Activated effector memory CD4-positive, alpha-beta T cell treated with Interleukin-2 at 50 U/mL for 16 hours (primary cell): Measurements from ENCODE around the gene TLCD2.
"Not testable (repeated sequence)": the region's sequence is repeated elsewhere in the genome, so short reads cannot be mapped to it uniquely, and the experiment has no call there.

Experiments
- DNase-seq: peaks from one replicate; pipeline ENCODE4 v3.0.0-alpha.2; 2020

TLCD2 gene

GRCh38 chr17:1716076-1716911 is 6.1 kb upstream of the TLCD2 start:
- DNase-seq, result peak; percentile 100

GRCh38 chr17:1715803-1716075 is 5.6 kb upstream of the TLCD2 start:
- DNase-seq, result no peak

GRCh38 chr17:1714980-1715802 is 5.0 kb upstream of the TLCD2 start:
- DNase-seq, result peak; percentile 45

- DNase-seq, result no peak
These were observed 4.3 kb upstream of the TLCD2 start for GRCh38 chr17:1714427-1714979.

- no peak for DNase-seq
These were observed 3.8 kb upstream of the TLCD2 start for GRCh38 chr17:1713878-1714426.

- no peak for DNase-seq
These were observed 3.1 kb upstream of the TLCD2 start for GRCh38 chr17:1713160-1713877.

GRCh38 chr17:1712271-1712670 is 2.1 kb upstream of the TLCD2 start:
- DNase-seq, result no peak

- DNase-seq, result no peak
These were observed 1.6 kb upstream of the TLCD2 start for GRCh38 chr17:1711804-1712203.

GRCh38 chr17:1710807-1711553 is 803 bp upstream of the TLCD2 start:
- no peak for DNase-seq

GRCh38 chr17:1709403-1709951 is 700 bp downstream of the TLCD2 start:
- no peak for DNase-seq

- not testable (repeated sequence) for DNase-seq
These were observed 1.3 kb downstream of the TLCD2 start for GRCh38 chr17:1708791-1709346.

- DNase-seq, result no peak
These were observed 3.1 kb downstream of the TLCD2 start for GRCh38 chr17:1707107-1707506.

- no peak for DNase-seq
These were observed 5.2 kb downstream of the TLCD2 start for GRCh38 chr17:1705004-1705403.

- no peak for DNase-seq
These were observed 7.1 kb downstream of the TLCD2 start for GRCh38 chr17:1703063-1703462.

- not testable (repeated sequence) for DNase-seq
These were observed 10.3 kb downstream of the TLCD2 start for GRCh38 chr17:1699891-1700290.

- DNase-seq, result no peak
These were observed 12.5 kb downstream of the TLCD2 start for GRCh38 chr17:1697681-1698080.

GRCh38 chr17:1695365-1695764 is 14.8 kb downstream of the TLCD2 start:
- no peak for DNase-seq

- no peak for DNase-seq
These were observed 16.8 kb downstream of the TLCD2 start for GRCh38 chr17:1693339-1693738.

- DNase-seq, result no peak
These were observed 19.5 kb downstream of the TLCD2 start for GRCh38 chr17:1690544-1691221.

GRCh38 chr17:1688405-1688804 is 21.8 kb downstream of the TLCD2 start:
- DNase-seq, result not testable (repeated sequence)

GRCh38 chr17:1686086-1686485 is 24.1 kb downstream of the TLCD2 start:
- no peak for DNase-seq
